IMR-90 (cell line): ENCODE data around the gene YJEFN3. TPM values are rescaled to one million over a fixed set of nuclear protein-coding genes. Genes with fewer than 3 reads are reported as not detected.

ENCODE experiments used
- ATAC-seq: fragments of 200-7000 bp; cut with Tn5 transposase; 2 replicates; pipeline ENCODE4 v1.9.1; 2020; ENCODE audit warnings: low read depth, mild to moderate bottlenecking, moderate library complexity
- BruUV-seq: library from RNA; stranded (reverse); fragments of 400-500 nt; replicated peaks from 2 replicates; lab custom pipeline; 2021; lab: Mats Ljungman, UMichigan
- CTCF ChIA-PET: fragments of 300-600 bp; formaldehyde crosslinking; extraction: SDS; loops from one replicate; lab custom pipeline; 2021; ENCODE audit warnings: antibody characterized with exemption; lab: Yijun Ruan, JAX
- POLR2A ChIA-PET: fragments of 300-600 bp; sonication (Branson Sonifier 250); formaldehyde crosslinking; loops from one replicate; lab custom pipeline; 2022; ENCODE audit warnings: antibody characterized with exemption; ENCODE audit not compliant: unreplicated experiment; lab: Charles Lee
- DNase-seq: peaks from one replicate; pipeline ENCODE4 v3.0.0; 2013
- H2AFZ ChIP-seq: replicated peaks from 2 replicates; pipeline ENCODE3; 2013; ENCODE audit warnings: low read length, mild to moderate bottlenecking; ENCODE audit not compliant: poor library complexity
- H2AK5ac ChIP-seq: 2 replicates; pipeline ENCODE4 v1.6.1; 2013; ENCODE audit warnings: low read depth, low read length, inconsistent platforms
- H2AK9ac ChIP-seq: replicated peaks from 2 replicates; pipeline ENCODE3; 2013; ENCODE audit warnings: mild to moderate bottlenecking, low read depth, low read length, moderate library complexity; ENCODE audit not compliant: poor library complexity
- H2BK120ac ChIP-seq: 2 replicates; pipeline ENCODE4 v1.6.1; 2013; ENCODE audit warnings: low read depth, low read length, inconsistent platforms
- H2BK15ac ChIP-seq: 3 replicates; pipeline ENCODE4 v1.6.1; 2013; ENCODE audit warnings: low read depth, low read length, inconsistent platforms
- H2BK20ac ChIP-seq: 2 replicates; pipeline ENCODE4 v1.6.1; 2013; ENCODE audit warnings: low read depth, mild to moderate bottlenecking, inconsistent platforms, low read length, moderate library complexity
- H2BK5ac ChIP-seq: 2 replicates; pipeline ENCODE4 v1.6.1; 2013; ENCODE audit warnings: mild to moderate bottlenecking, low read depth, low read length, inconsistent platforms; ENCODE audit not compliant: poor library complexity, severe bottlenecking
- H3K14ac ChIP-seq: replicated peaks from 2 replicates; pipeline ENCODE4 v1.6.1; 2013; ENCODE audit warnings: low read depth, low read length, inconsistent platforms
- H3K18ac ChIP-seq: 2 replicates; pipeline ENCODE4 v1.6.1; 2013; ENCODE audit warnings: low read depth, low read length, control low read depth
- H3K23ac ChIP-seq: 2 replicates; pipeline ENCODE4 v1.6.1; 2013; ENCODE audit warnings: low read depth, low read length, inconsistent platforms
- H3K27ac ChIP-seq: 2 replicates; pipeline ENCODE4 v1.5.1; 2013; ENCODE audit warnings: mild to moderate bottlenecking, control low read depth, low read length; ENCODE audit not compliant: insufficient read depth
- H3K27me3 ChIP-seq: 2 replicates; pipeline ENCODE4 v1.6.1; 2013; ENCODE audit warnings: low read length; ENCODE audit not compliant: control insufficient read depth, insufficient read depth
- H3K36me3 ChIP-seq: 2 replicates; pipeline ENCODE4 v1.6.1; 2013; ENCODE audit warnings: low read length, mixed read lengths; ENCODE audit not compliant: control insufficient read depth, insufficient read depth
- H3K4ac ChIP-seq: 2 replicates; pipeline ENCODE4 v1.6.1; 2013; ENCODE audit warnings: low read depth, low read length, inconsistent platforms
- H3K4me1 ChIP-seq: 2 replicates; pipeline ENCODE4 v1.6.1; 2013; ENCODE audit warnings: low read length, mixed read lengths; ENCODE audit not compliant: control insufficient read depth, insufficient read depth
- H3K4me2 ChIP-seq: 2 replicates; pipeline ENCODE4 v1.6.1; 2013; ENCODE audit warnings: low read depth, mild to moderate bottlenecking, control low read depth, low read length, moderate library complexity
- H3K4me3 ChIP-seq: 2 replicates; pipeline ENCODE4 v1.5.1; 2013; ENCODE audit warnings: low read depth, mild to moderate bottlenecking, control low read depth, low read length, moderate library complexity; ENCODE audit not compliant: insufficient read depth
- H3K56ac ChIP-seq: 2 replicates; pipeline ENCODE4 v1.6.1; 2013; ENCODE audit warnings: low read length, inconsistent platforms; ENCODE audit not compliant: insufficient read depth; ENCODE audit errors: extremely low read depth
- H3K79me1 ChIP-seq, 2 experiments: 2 replicates each; pipeline ENCODE4 v1.6.1; 2013; ENCODE audit warnings: low read length in 2 of 2, inconsistent platforms in 1 of 2, low read depth in 1 of 2
- H3K9ac ChIP-seq: 2 replicates; pipeline ENCODE4 v1.6.1; 2013; ENCODE audit warnings: low read depth, low read length, control low read depth
- H3K9me1 ChIP-seq: 2 replicates; pipeline ENCODE4 v1.6.1; 2013; ENCODE audit warnings: low read length, inconsistent platforms; ENCODE audit not compliant: insufficient read depth
- H3K9me3 ChIP-seq: 2 replicates; pipeline ENCODE4 v1.6.1; 2013; ENCODE audit warnings: low read length; ENCODE audit not compliant: control insufficient read depth, insufficient read depth
- H4K20me1 ChIP-seq: 2 replicates; pipeline ENCODE4 v1.6.1; 2013; ENCODE audit warnings: low read length, inconsistent platforms; ENCODE audit not compliant: insufficient read depth
- H4K5ac ChIP-seq: 2 replicates; pipeline ENCODE4 v1.6.1; 2013; ENCODE audit warnings: mild to moderate bottlenecking, low read depth, low read length, control low read depth
- H4K8ac ChIP-seq, 2 experiments: 2 replicates each; pipeline ENCODE4 v1.6.1; 2013; ENCODE audit warnings: low read depth in 2 of 2, low read length in 2 of 2, control low read depth in 1 of 2, inconsistent platforms in 1 of 2
- H4K91ac ChIP-seq: 2 replicates; pipeline ENCODE4 v1.6.1; 2013; ENCODE audit warnings: low read depth, low read length, inconsistent platforms; ENCODE audit not compliant: insufficient read depth
- BHLHE40 ChIP-seq: fragments of 150-350 bp; IDR thresholded peaks from 2 replicates; pipeline ENCODE4 v1.6.1; 2016; ENCODE audit warnings: mild to moderate bottlenecking, low read depth, low read length
- CEBPB ChIP-seq: IDR thresholded peaks from 2 replicates; pipeline ENCODE4 v1.6.1; 2012; ENCODE audit warnings: low read depth, low read length, improper control_type of control experiment
- MXI1 ChIP-seq: IDR thresholded peaks from 2 replicates; pipeline ENCODE4 v1.6.1; 2012; ENCODE audit warnings: low read depth, mild to moderate bottlenecking, low read length, moderate library complexity, borderline replicate concordance
- POLR2A ChIP-seq: IDR thresholded peaks from 2 replicates; pipeline ENCODE4 v1.6.1; 2012; ENCODE audit warnings: mild to moderate bottlenecking, low read depth, low read length
- RAD21 ChIP-seq: IDR thresholded peaks from 2 replicates; pipeline ENCODE4 v1.6.1; 2012; ENCODE audit warnings: low read length, improper control_type of control experiment
- SMC3 ChIP-seq: fragments of 150-350 bp; IDR thresholded peaks from 2 replicates; pipeline ENCODE4 v1.6.1; 2016; ENCODE audit warnings: low read depth, mild to moderate bottlenecking, antibody characterized with exemption, low read length, moderate library complexity
- USF2 ChIP-seq: fragments of 150-350 bp; IDR thresholded peaks from 2 replicates; pipeline ENCODE4 v1.6.1; 2017; ENCODE audit warnings: mild to moderate bottlenecking, antibody characterized with exemption, low read length, low read depth
- WGBS, 2 experiments: methylation state at CpG; one replicate each; pipeline versions ENCODE4 v1.1.5 to v1.1.7; 2013; ENCODE audit warnings: missing lambda C conversion rate in 2 of 2; ENCODE audit not compliant: insufficient read length in 1 of 2; ENCODE audit errors: extremely low coverage in 2 of 2; 5-methylcytosine and 5-hydroxymethylcytosine counted together
- dilution Hi-C: fragments of 300-500 bp; cut with HindIII; formaldehyde crosslinking; loops from one replicate; pipeline ENCODE4 v1.14.3; 2018; ENCODE audit warnings: low sequenced_read_pairs; ENCODE audit not compliant: unreplicated experiment
- in situ Hi-C: fragments of 300-500 bp; cut with MboI; formaldehyde crosslinking; loops from 3 replicates; pipeline ENCODE4 v1.14.3; 2019; ENCODE audit warnings: low sequenced_read_pairs, inconsistent platforms, mixed read lengths
- intact Hi-C: fragments of 100-400 bp; cut with micrococcal nuclease; formaldehyde crosslinking; loops from 2 replicates; pipeline ENCODE4 v1.10.0; 2022
- polyA plus RNA-seq, 3 experiments: library from polyadenylated mRNA; depleted of rRNA; stranded (reverse); fragments of >200 nt; gene quantifications; 2 replicates each; pipeline ENCODE4 v1.2.3, GENCODE V29; 2012; ENCODE audit warnings: low replicate concordance in 1 of 3
- total RNA-seq: library from RNA; depleted of rRNA; stranded (reverse); fragments of >200 nt; gene quantifications from 2 replicates; pipeline ENCODE4 v1.2.3, GENCODE V29; 2012

Gene YJEFN3
- total and polyA plus RNA-seq, 2 of the 4 experiments (the other 2 are of a cell fraction): 0.72 to 4.0 TPM

DNA sequence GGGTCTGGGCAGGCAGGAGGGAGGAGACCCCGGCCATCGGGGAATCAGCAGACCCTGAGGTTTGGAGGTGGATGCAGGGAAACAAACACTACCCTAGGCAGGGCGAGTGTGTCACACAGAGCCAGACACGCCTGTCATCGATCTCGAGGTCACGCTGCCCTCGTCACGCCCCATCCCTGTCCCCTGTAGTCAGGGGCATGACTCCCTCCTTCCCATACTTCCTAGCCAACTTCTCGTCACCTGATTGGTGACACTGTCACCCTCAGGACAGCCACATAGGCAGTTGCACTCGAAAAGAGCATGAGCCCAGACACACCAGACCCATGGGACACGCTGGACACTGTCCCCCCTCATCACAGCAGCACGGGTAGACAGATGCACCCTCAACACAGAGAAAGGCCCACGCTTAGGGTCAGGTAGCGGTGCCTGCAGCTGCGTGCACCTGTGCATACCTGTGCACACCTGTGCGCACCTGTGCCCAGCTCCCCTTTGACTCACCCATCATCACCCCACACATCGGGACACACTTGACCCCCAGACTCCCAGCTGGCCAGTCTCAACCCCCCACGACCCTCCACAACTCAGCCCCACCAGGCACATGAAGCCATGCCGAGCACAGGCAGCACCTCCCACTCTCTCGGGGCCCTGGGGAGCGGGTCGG is 21.2 kb downstream of the YJEFN3 start:
- Histone ChIP-seq H3K18ac (no peak overlapping the region), H3K9ac (no peak overlapping the region), H2BK20ac (no peak overlapping the region), H3K4ac (no peak overlapping the region), H3K27me3 (peaks cover 12% of the 10 kb centered on the region; the same call in 1 of the 2 replicates), H2BK5ac (no peak overlapping the region), H2AFZ (peak overlapping the region; percentile 72), H3K56ac (no peak overlapping the region), H3K4me2 (no peak overlapping the region), H2AK5ac (peak overlapping the region; percentile 67; the same call in 1 of the 2 replicates), H3K4me1 (no peaks in the 10 kb centered on the region), H3K27ac (no peak overlapping the region), H3K9me1 (no peaks in the 10 kb centered on the region), H2BK15ac (no peak overlapping the region), H3K14ac (no peak overlapping the region), H4K5ac (no peak overlapping the region), H3K23ac (no peak overlapping the region), H4K8ac (no peak overlapping the region), H3K9me3 (no peaks in the 10 kb centered on the region), H2BK120ac (no peak overlapping the region), H3K4me3 (no peak overlapping the region), H3K79me1 (no peaks in the 10 kb centered on the region), H2AK9ac (peak overlapping the region; percentile 55), H4K20me1 (no peaks in the 10 kb centered on the region; the same call in 1 of the 2 replicates), H3K36me3 (no peaks in the 10 kb centered on the region), H4K91ac (no peak overlapping the region)
- dilution Hi-C loops (no loop called here), in situ Hi-C loops (loop anchor here (25.0 kb wide), 1 partner anchor 412 kb away; no protein-coding TSS in a partner anchor), intact Hi-C loops (loop anchor here (5.0 kb wide), 1 partner anchor 92 kb away; the partner anchor contains the start of gene GMIP)
- TF ChIP-seq MXI1 (no peak), USF2 (no peak), RAD21 (no peak), SMC3 (no peak), BHLHE40 (no peak), CEBPB (no peak), POLR2A (no peak)
- CTCF ChIA-PET: no interaction called here
- WGBS, 2 experiments: 65% methylated on average over 16 of the region's 23 CpGs; no CpG with 5 or more reads in 1 of the 2 experiments
- no peak for DNase-seq
- POLR2A ChIA-PET: no interaction called here
- no TSS peak for BruUV-seq
- ATAC-seq: no peak
